GM12878 (cell line): ENCODE data around the gene OR4D2.
"Not testable (repeated sequence)": the region's sequence is repeated elsewhere in the genome, so short reads cannot be mapped to it uniquely, and the experiment has no call there.

Source experiments
- CTCF ChIP-seq, 3 experiments: IDR thresholded peaks in 2 of 3; conservative IDR thresholded peaks in 1 of 3; 2 replicates each; pipeline ENCODE4 v1.5.1; 2011; ENCODE audit warnings: low read depth in 3 of 3, low read length in 3 of 3, mild to moderate bottlenecking in 3 of 3, control low read depth in 2 of 3, moderate library complexity in 2 of 3, inconsistent platforms in 1 of 3, mixed read lengths in 1 of 3; ENCODE audit not compliant: control insufficient read depth in 2 of 3, insufficient read depth in 1 of 3; ENCODE audit errors: extremely low read depth in 1 of 3
- EZH2 ChIP-seq: IDR thresholded peaks from 2 replicates; pipeline ENCODE4 v1.6.1; 2012; ENCODE audit warnings: low read depth, mild to moderate bottlenecking, control low read depth, inconsistent platforms, low read length, borderline replicate concordance; ENCODE audit not compliant: control insufficient read depth
- FOXM1 ChIP-seq: IDR thresholded peaks from 2 replicates; pipeline ENCODE4 v1.6.1; 2012; ENCODE audit warnings: low read depth, mild to moderate bottlenecking, inconsistent platforms, low read length, moderate library complexity
- GABPA ChIP-seq: IDR thresholded peaks from 2 replicates; pipeline ENCODE4 v1.6.1; 2014; ENCODE audit warnings: antibody characterized with exemption, low read depth, mild to moderate bottlenecking, inconsistent platforms
- MAX ChIP-seq: IDR thresholded peaks from 2 replicates; pipeline ENCODE4 v1.6.1; 2012; ENCODE audit warnings: low read depth, low read length, improper control_type of control experiment
- NR2C2 ChIP-seq: IDR thresholded peaks from 2 replicates; pipeline ENCODE4 v1.6.1; 2011; ENCODE audit warnings: borderline replicate concordance, low read depth; ENCODE audit not compliant: control insufficient read depth, insufficient read length
- POLR2A ChIP-seq: IDR thresholded peaks from 2 replicates; pipeline ENCODE4 v1.6.1; 2011; ENCODE audit warnings: low read depth, mild to moderate bottlenecking, low read length
- POLR2AphosphoS5 ChIP-seq: IDR thresholded peaks from 2 replicates; pipeline ENCODE4 v1.6.1; 2011; ENCODE audit warnings: mild to moderate bottlenecking, low read length, inconsistent platforms
- PRDM15 ChIP-seq: fragments of 450-650 bp; formaldehyde crosslinking; IDR thresholded peaks from 2 replicates; pipeline ENCODE4 v1.4.0; 2020; ENCODE audit warnings: mild to moderate bottlenecking, moderate library complexity
- SIN3A ChIP-seq: IDR thresholded peaks from 2 replicates; pipeline ENCODE4 v1.6.1; 2012; ENCODE audit warnings: low read depth, low read length, improper control_type of control experiment

- not testable (repeated sequence) for TF ChIP-seq POLR2A; GABPA; PRDM15 (CRISPR knock-in tag); POLR2AphosphoS5; EZH2; MAX; NR2C2; FOXM1; SIN3A; CTCF (IDR thresholded peaks at IDR 0.05 in 2 of 3, conservative IDR thresholded peaks at IDR 0.05 in 1 of 3; ENCODE audit: control insufficient read depth in 2 of 3, extremely low read depth in 1 of 3, insufficient read depth in 1 of 3, low read depth in 3 of 3, low read length in 3 of 3)
These were observed 34.1 kb upstream of the OR4D2 start for GRCh38 chr17:58132697-58133096.
